CD4-positive, alpha-beta T cell treated with Interleukin-21 for 1 hour (primary cell): ENCODE data around the gene ZC3H4.
A peak's percentile ranks its signal among the peaks of the same experiment; 100 is the strongest.
"Not testable (repeated sequence)": the region's sequence is repeated elsewhere in the genome, so short reads cannot be mapped to it uniquely, and the experiment has no call there.

Experiments
- DNase-seq: peaks from one replicate; pipeline ENCODE4 v3.0.0-alpha.2; 2020

The ZC3H4 gene

GRCh38 chr19:47078351-47078750 lies 35.2 kb downstream of the ZC3H4 start:
- DNase-seq, result not testable (repeated sequence)

- no peak for DNase-seq
Measured at GRCh38 chr19:47075941-47076340, 37.6 kb downstream of the ZC3H4 start.

DNA sequence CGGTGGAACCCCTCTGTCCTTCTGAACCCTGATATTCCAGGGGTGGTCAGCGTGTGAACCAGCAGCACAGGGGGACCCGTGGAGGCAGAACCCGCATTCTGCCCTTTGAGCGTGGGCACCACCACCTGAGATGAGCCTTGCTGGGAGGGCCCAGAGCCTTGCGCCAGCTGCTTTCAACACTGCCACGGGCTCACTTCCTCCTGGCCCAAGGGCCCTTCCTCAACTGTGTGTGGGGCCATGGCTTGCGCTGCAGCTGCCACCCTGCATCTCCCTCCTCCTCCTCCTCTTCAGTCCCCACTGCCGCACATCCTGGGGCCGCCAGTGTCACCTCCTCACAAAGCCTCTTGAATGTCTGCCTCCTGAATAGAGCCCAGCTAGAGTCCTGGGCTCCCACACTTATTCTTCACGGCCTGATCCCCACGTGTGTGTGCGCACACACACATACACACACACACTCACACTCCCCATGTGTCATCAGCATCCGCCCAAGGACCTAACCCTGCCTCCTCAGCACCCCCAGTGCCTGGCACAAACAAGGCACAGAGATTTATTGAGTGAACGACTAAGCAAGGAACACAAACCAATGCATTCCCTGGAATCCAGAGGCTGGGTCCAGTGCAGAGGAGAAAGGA lies 38.3 kb downstream of the ZC3H4 start:
- no peak for DNase-seq

DNA sequence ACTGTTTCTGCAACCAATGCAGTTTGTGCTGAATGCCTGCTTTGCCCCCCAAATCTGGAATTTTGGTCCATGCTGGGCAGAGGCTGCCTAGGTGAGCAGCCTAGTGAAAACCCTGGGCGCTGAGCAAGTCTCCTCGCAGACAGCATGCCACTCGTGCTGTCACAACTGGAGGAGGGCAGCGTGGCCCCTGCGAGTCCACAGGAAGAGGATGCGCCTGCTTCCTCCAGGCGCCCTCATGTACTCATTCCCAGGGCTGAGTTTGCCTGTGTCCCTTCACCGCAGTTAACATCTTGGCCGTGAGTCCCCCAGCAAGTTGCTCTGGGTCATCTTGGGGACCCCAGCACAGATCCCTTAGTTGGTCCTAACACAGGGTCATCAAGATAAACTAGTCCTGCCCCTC lies 39.0 kb downstream of the ZC3H4 start:
- no peak for DNase-seq

DNA sequence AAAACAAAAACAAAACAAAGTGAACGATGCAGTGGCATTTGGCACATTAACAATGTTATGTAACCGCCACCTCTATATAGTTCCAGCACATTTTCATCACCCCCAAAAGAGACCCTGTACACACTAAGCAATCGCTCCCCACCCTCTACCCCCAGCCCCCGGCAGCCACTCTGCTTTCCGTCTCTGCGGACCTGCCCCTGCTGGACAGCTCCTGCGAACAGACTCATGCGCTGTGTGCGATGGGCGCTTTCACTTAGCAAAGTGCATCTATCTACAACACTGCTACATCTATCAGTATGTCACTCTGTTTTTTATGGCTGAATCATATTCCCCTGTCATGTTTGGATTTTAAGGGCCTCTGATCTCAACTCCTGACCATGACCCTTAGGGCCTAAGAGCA lies 40.0 kb downstream of the ZC3H4 start:
- DNase-seq, result no peak

DNA sequence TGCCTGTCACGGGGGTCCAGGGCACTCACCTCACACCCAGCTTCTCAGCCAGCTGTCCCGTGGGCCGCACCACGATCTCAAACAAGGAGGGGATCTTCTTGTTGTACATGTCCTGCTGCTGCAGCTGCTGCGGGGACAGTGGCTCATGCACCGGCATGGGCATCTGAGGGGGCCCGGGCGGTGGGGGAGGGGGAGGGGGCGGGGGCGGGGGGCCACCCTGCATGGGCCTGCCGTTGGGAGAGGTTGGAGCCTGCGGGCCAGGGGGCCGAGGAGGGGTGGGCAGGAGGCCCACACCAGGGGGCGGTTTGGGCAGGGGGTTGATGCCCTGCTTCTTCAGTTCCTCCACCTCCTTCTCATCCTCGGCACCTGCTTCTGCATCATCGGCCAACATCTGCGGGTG lies 41.3 kb downstream of the ZC3H4 start:
- no peak for DNase-seq

DNA sequence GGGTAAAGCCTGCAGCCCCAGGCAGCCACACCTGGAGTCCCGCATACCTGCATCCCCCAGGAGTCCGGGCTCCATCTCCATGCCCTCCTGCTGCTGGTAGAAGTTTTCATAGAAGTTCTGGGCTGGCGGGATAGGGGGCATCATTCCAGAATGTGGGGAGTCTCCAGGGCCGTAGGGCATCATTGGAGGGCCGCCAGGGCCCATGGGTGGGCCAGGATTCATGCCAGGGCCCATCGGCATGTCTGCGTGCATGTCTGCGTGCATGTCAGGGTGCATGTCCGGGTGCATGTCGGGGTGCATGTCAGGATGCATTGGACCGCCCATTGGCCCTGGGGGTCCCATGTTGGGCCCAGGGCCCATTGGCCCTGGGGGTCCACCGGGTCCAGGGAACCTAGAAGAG lies 41.8 kb downstream of the ZC3H4 start:
- DNase-seq, result no peak

DNA sequence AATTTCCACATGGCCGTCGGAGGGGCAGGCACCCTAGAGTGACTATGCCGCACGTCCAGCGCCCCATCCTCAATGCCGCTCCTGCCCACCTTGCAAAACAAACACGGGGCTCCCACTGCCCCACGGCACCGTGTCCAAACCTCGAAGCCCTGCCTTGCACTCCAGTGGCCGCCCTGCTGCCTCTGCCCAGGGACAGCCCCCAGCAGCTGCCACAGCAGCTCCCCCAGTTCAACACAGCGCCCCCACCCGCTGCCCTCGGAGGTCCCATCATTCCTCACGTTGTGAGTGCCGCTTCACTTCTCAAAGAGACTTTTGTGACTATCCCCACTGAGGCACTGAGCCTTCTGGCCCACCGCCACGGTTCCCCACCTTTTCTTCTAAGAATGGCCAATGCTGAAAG lies 42.8 kb downstream of the ZC3H4 start:
- DNase-seq, result no peak

DNA sequence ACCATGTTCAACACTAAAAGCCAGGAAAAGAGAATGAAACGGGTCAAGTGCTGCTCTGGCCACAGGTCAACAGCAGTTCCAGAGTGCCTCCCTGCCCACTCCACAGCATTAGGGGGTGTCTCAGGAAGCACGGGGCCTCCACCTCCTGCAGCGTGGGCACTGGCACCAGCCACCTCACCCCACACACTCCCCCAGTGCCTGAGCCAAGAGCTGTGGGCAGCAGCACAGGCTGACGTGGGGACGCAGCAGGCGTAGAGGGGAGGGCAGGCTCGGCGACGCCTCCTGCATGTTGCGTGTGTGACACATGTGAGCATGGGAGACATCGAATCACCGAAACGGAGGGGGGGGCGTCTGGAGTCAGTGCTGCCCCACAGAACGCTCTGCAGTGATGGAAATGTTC lies 43.8 kb downstream of the ZC3H4 start:
- DNase-seq, result no peak

DNA sequence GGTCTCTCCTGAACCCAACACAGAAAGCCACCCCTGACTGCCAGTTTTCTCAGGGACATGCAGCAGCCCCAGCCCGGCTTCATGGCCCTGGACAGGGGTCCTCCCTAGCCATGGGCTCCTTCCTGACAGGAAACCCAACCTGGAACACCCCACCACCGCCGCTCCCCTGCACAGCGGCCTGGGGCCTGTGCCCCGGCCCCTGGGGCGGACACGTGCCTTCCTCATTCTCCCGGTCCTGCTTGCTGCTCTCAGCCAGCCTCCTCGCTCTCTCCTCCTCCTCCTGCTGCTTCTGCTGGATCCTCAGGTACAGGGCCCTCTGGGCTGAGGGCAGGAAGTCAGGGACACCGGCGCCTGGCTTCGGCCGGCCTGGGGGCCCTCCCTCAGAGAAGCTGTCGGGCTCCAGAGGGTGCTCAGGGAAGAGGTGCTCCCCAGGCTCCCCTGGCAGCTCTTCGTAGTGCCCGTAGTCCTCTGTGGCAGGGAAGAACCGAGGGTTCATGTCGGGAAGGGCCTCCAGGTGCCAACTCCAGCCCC lies 44.6 kb downstream of the ZC3H4 start:
- DNase-seq, result no peak

GRCh38 chr19:47068246-47068645 lies 45.3 kb downstream of the ZC3H4 start:
- DNase-seq, result no peak

GRCh38 chr19:47067215-47067847 lies 46.2 kb downstream of the ZC3H4 start:
- no peak for DNase-seq

DNA sequence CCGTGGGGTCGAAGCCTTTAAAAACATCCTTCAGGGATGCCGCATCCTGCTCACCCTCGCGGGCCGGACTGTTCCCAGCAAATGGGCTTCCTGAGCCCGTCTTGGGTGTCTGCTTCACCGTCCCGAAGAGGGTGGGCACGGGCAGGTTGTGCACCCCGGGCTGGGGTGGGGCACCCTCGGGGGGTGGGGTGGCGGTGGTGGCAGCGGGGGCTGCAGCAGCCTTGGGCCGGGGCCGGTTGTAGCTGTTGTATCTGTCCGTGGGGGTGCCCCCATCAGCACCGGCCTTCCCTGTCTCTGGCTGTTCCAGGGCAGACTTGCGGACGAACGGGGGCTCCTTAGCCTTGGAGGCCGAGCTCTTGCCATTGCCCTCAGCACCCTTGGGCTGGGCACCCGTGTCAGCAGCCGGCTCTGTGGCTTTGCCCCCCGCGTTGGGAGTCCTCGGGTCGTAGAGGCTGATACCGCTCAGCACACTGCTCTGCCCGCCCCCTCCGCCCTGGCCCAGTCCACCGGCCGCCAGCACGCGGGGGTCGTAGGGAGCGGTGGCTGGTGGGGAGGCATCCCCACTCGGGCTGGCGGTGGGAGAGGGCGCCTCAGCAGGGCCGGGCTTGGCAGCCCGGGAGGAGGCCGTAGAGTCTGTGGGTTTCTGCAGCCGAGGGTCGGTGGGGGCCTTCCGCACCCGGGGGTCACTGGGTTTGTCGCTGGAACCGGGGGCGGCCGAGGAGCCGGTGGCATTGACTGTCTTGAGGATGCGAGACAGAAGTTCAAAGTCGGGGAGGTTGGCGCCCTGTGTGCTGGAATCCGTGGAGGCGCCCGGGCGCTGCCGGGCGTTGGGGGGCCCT lies 47.0 kb downstream of the ZC3H4 start:
- no peak for DNase-seq

GRCh38 chr19:47065242-47065641 lies 48.3 kb downstream of the ZC3H4 start:
- no peak for DNase-seq

DNA sequence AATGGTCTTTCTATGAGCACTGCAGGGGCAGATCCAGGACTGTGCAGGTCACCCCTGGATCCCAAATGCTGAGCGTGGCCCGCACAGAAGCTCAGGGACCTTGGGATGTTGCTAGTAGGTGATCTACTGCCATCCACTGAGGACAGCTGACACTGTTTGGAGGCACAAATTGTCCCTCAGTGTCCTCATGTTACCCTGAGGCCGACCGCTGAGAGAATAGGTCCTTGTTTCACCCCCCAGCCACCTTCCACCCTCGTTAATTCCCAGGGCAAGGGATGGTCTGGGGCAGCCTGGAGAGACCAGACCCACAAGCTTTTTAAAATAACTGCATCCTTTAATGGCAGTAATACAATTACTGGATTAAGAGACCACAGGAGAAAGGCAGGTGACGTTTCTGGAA lies 49.7 kb downstream of the ZC3H4 start:
- no peak for DNase-seq

DNA sequence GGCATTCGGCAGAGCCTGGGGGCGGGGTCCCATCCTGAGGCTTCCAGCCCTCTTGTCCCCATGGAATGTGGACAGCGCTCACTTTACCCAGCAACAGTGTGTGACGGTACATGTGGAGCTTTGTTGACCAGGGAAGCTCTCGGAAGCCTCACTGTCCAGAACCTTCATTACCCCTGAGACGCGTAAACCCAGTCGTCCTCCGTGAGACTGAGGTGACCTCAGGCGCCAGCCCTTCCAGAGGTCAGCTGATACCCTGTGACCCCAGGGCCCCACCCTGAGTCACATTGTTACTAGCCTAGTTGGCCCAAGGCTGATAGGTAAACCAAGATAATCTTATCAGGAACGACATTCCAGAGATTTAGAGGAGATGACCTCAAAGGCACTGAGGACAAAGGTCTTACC lies 55.0 kb downstream of the ZC3H4 start:
- DNase-seq, result no peak

GRCh38 chr19:47057328-47057727 lies 56.2 kb downstream of the ZC3H4 start:
- no peak for DNase-seq

DNA sequence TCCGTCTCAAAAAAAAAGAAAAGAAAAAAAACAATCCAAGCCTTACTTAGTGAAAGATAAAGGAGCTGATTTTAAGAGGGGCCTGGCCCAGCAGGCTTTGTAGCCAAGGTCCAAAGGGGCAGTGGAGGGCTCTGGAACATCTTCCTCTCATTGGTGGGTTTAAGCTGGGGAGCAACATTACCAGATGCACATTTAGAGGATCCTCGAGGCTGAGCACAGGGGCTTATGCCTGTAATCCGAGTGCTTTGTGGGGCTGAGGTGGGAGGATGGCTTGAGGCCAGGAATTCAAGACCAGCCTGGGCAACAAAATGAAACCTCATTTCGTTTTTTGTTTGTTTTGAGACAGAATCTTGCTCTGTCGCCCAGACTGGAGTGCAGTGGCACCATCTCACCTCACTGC lies 57.2 kb downstream of the ZC3H4 start:
- DNase-seq, result no peak

DNA sequence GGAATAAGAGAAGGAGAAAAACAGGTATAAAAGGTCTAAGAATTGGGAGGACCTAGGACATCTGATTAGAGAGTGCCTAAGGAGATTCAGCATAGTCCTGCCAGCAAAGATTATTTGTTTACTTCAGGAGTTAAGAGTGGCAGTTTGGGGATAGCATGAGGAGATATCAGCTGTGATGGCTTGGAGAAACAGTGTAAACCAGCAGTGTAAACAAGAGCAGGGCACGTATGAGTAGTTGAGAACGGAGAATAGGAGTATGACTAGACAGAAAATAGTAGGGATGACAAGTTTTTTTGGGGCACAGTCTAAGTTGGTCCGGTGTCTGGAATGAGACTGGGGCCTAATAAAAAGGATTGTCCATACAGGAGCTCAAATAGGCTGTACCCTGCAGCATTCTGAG lies 63.0 kb downstream of the ZC3H4 start:
- DNase-seq, result not testable (repeated sequence)

GRCh38 chr19:47049307-47049700 lies 64.3 kb downstream of the ZC3H4 start:
- no peak for DNase-seq

DNA sequence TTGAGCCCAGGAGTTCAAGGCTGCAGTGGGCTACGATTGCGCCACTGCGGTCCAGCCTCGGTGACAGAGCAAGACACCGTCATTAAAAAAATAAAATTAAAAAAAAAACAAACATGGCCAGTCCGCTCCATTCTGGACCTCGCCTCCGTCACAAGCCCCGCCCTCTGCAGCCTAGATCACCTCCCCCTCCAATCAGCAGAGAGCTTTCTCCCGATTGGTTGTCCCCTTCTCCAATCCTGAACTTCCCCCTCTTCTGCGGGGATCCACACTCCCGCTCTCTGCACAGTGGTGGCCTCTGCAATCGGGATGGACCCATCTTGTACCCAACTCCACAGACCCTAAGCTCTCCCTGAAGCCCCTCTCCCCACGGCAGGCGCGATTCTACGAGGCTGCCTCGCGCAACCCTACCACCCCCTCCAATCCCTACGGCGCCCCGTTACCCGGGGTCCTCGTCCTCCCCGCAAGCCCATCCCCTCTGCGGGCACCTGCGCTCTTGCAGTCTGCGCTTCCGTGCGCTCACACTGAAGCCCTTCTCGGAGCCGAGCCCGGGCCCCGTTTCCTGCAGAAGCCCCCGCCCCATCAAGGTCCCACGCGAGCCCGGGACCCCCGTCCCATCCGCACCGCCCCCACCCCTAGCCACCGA lies 65.7 kb downstream of the ZC3H4 start:
- DNase-seq, result peak; percentile 82

DNA sequence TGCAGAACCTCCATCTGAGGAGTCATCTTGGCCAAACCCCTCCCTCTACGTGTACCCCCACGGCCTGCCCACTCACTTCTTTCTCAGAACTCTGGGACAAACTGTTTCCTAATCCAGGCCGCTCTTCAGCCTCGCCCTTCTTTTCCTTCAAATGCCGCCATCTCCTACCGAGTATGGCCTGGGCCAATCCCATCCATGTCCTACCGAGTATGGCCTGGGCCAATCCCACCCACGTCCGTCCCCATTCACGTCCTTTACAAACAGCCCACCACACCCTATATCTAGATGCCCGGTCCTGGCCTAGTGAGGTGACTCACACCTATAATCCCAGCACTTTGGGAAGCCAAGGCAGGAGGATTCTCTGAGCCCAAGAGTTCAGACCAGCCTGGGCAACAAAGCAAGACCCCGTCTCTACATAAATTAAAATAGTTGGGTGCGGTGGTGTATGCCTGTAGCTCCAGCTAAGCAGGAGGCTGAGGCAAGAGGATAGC lies 66.3 kb downstream of the ZC3H4 start:
- no peak for DNase-seq

DNA sequence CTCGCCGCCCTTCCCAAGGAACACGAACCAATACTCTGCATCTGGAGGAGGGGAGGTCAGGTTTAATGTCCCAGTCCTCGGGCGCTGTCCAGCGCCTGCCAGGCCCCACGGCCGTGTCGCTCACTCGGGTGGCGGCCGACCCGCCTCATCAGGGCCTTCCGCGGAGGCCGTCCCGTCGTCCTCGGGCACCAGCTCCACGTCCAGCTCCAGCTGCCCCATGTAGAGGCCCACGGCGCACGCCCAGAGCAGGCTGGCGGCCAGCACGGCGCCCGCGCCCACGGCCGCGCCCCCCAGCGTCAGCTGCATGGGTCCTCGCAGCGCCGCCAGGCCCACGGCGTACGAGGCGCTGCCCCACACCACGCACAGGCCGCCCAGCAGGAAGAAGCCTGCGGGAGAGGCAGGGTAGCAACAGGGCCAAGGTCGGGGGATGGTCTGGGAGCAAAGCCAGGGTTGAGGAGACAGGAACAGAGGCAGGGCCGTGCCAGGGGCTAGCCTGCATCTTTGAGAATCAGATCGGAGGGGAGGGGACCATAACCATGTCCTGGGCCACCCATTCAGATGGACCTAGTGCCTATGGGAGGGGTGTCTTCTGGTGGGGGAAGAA lies 67.6 kb downstream of the ZC3H4 start:
- DNase-seq, result no peak
